GM06990 (cell line): ENCODE results near the gene PQBP1.

Experiments used
- DNase-seq: peaks from one replicate; pipeline ENCODE4 v3.0.0-alpha.2; 2011; ENCODE audit not compliant: insufficient read length; ENCODE audit errors: extremely low read depth
- H3K27me3 ChIP-seq: replicated peaks from 2 replicates; pipeline ENCODE4 v1.6.0; 2011; ENCODE audit warnings: low read length; ENCODE audit not compliant: control insufficient read depth, insufficient read depth
- H3K36me3 ChIP-seq: 2 replicates; pipeline ENCODE4 v1.5.1; 2011; ENCODE audit warnings: low read length; ENCODE audit not compliant: control insufficient read depth, insufficient read depth
- H3K4me3 ChIP-seq: replicated peaks from 2 replicates; pipeline ENCODE4 v1.5.1; 2011; ENCODE audit warnings: low read depth, mild to moderate bottlenecking, control low read depth, low read length
- CTCF ChIP-seq: IDR thresholded peaks from 2 replicates; pipeline ENCODE4 v1.5.1; 2011; ENCODE audit warnings: low read length, control low read depth, mild to moderate bottlenecking, inconsistent platforms; ENCODE audit not compliant: insufficient read depth, poor library complexity, severe bottlenecking

Gene PQBP1

GRCh38 chrX:48920718-48921104 lies 23.0 kb downstream of the PQBP1 start:
- no peak for TF ChIP-seq CTCF
- Histone ChIP-seq H3K27me3 (no peaks in the 10 kb centered on the region), H3K4me3 (no peak overlapping the region), H3K36me3 (peaks cover 3% of the 10 kb centered on the region)
- DNase-seq = no peak

GRCh38 chrX:48923771-48924170 lies 26.0 kb downstream of the PQBP1 start:
- no peak for TF ChIP-seq CTCF
- no peak for DNase-seq
- Histone ChIP-seq H3K4me3 (no peak overlapping the region), H3K27me3 (no peaks in the 10 kb centered on the region), H3K36me3 (peaks cover 4% of the 10 kb centered on the region)

GRCh38 chrX:48924270-48924669 lies 26.5 kb downstream of the PQBP1 start:
- H3K4me3 ChIP-seq = no peak overlapping the region
- no peaks in the 10 kb centered on the region for H3K27me3 ChIP-seq
- peaks cover 4% of the 10 kb centered on the region for H3K36me3 ChIP-seq
- DNase-seq = no peak
- TF ChIP-seq CTCF = no peak

GRCh38 chrX:48927123-48927522 lies 29.4 kb downstream of the PQBP1 start:
- no peaks in the 10 kb centered on the region for H3K27me3 ChIP-seq
- H3K36me3 ChIP-seq = peaks cover 4% of the 10 kb centered on the region
- no peak overlapping the region for H3K4me3 ChIP-seq
- no peak for DNase-seq
- TF ChIP-seq CTCF = no peak

- no peak for DNase-seq
- no peak overlapping the region for H3K4me3 ChIP-seq
- TF ChIP-seq CTCF = no peak
- no peaks in the 10 kb centered on the region for H3K27me3 ChIP-seq
- peaks cover 4% of the 10 kb centered on the region for H3K36me3 ChIP-seq
These were observed 30.1 kb downstream of the PQBP1 start for GRCh38 chrX:48927736-48928382.

GRCh38 chrX:48933757-48934156 lies 36.0 kb downstream of the PQBP1 start:
- peaks cover 3% of the 10 kb centered on the region for H3K36me3 ChIP-seq
- TF ChIP-seq CTCF = no peak
- H3K27me3 ChIP-seq = no peaks in the 10 kb centered on the region
- H3K4me3 ChIP-seq = no peak overlapping the region
- DNase-seq = no peak
